GM08714 (cell line): Measurements from ENCODE around the gene GDF10.

ENCODE experiments used
- H3K4me3 ChIP-seq: fragments of 200-500 bp; sonication (Bioruptor generic); 2 replicates; pipeline ENCODE4 v1.5.1; 2014; ENCODE audit warnings: mild to moderate bottlenecking, low read length, inconsistent platforms
- ZNF274 ChIP-seq: IDR thresholded peaks from 2 replicates; pipeline ENCODE4 v1.6.1; 2012; ENCODE audit warnings: mild to moderate bottlenecking, low read depth, low read length

The GDF10 gene

GRCh38 chr10:47260505-47261111 lies 39.4 kb upstream of the GDF10 start:
- no peak for TF ChIP-seq ZNF274
- no peak overlapping the region for H3K4me3 ChIP-seq

- TF ChIP-seq ZNF274, result no peak
- H3K4me3 ChIP-seq, result no peak overlapping the region
Observed at GRCh38 chr10:47261121-47261520, 38.9 kb upstream of the GDF10 start.

GRCh38 chr10:47261556-47261955 lies 38.4 kb upstream of the GDF10 start:
- H3K4me3 ChIP-seq, result no peak overlapping the region
- no peak for TF ChIP-seq ZNF274

GRCh38 chr10:47262606-47263533 lies 37.1 kb upstream of the GDF10 start:
- no peak overlapping the region for H3K4me3 ChIP-seq
- TF ChIP-seq ZNF274, result no peak

- no peak overlapping the region for H3K4me3 ChIP-seq
- no peak for TF ChIP-seq ZNF274
Observed at GRCh38 chr10:47264797-47265281, 35.2 kb upstream of the GDF10 start.

GRCh38 chr10:47266602-47267001 lies 33.4 kb upstream of the GDF10 start:
- no peak for TF ChIP-seq ZNF274
- H3K4me3 ChIP-seq, result no peak overlapping the region

- H3K4me3 ChIP-seq, result no peak overlapping the region
- no peak for TF ChIP-seq ZNF274
Observed at GRCh38 chr10:47268696-47269095, 31.3 kb upstream of the GDF10 start.

GRCh38 chr10:47269294-47269693 lies 30.7 kb upstream of the GDF10 start:
- no peak for TF ChIP-seq ZNF274
- H3K4me3 ChIP-seq, result no peak overlapping the region

GRCh38 chr10:47276071-47276470 lies 23.9 kb upstream of the GDF10 start:
- no peak for TF ChIP-seq ZNF274
- H3K4me3 ChIP-seq, result no peak overlapping the region

- no peak overlapping the region for H3K4me3 ChIP-seq
- TF ChIP-seq ZNF274, result no peak
Observed at GRCh38 chr10:47276576-47277351, 23.2 kb upstream of the GDF10 start.

GRCh38 chr10:47277352-47278151 lies 22.4 kb upstream of the GDF10 start:
- TF ChIP-seq ZNF274, result no peak
- H3K4me3 ChIP-seq, result no peak overlapping the region

GRCh38 chr10:47278152-47278473 lies 21.9 kb upstream of the GDF10 start:
- no peak overlapping the region for H3K4me3 ChIP-seq
- no peak for TF ChIP-seq ZNF274

GRCh38 chr10:47278720-47279119 lies 21.3 kb upstream of the GDF10 start:
- no peak for TF ChIP-seq ZNF274
- no peak overlapping the region for H3K4me3 ChIP-seq

GRCh38 chr10:47279276-47279675 lies 20.7 kb upstream of the GDF10 start:
- no peak overlapping the region for H3K4me3 ChIP-seq
- no peak for TF ChIP-seq ZNF274
